NCI-H1436 (cell line): ENCODE data around the gene CMPK2.
"Not testable (repeated sequence)": the region's sequence is repeated elsewhere in the genome, so short reads cannot be mapped to it uniquely, and the experiment has no call there.

Source experiments
- DNase-seq: peaks from one replicate; lab custom pipeline; 2025; lab: John Stamatoyannopoulos, UW

CMPK2 gene

GRCh38 chr2:6880200-6880733, 14.6 kb upstream of the CMPK2 start:
- no peak for DNase-seq

- DNase-seq, result no peak
Observed at GRCh38 chr2:6879011-6879410, 13.3 kb upstream of the CMPK2 start.

- no peak for DNase-seq
Observed at GRCh38 chr2:6878549-6878948, 12.8 kb upstream of the CMPK2 start.

GRCh38 chr2:6877402-6878304, 11.9 kb upstream of the CMPK2 start, which contains the start of gene RSAD2:
TSS of gene RSAD2 (plus strand) at chr2:6877777. CDS start at chr2:6877801, 24 bp downstream.
- no peak for DNase-seq

GRCh38 chr2:6876309-6876708, 10.6 kb upstream of the CMPK2 start:
- DNase-seq, result no peak

- no peak for DNase-seq
Observed at GRCh38 chr2:6874032-6874431, 8.3 kb upstream of the CMPK2 start.

- DNase-seq, result no peak
Observed at GRCh38 chr2:6872394-6872793, 6.7 kb upstream of the CMPK2 start.

- DNase-seq, result no peak
Observed at GRCh38 chr2:6866982-6867381, 1.3 kb upstream of the CMPK2 start.

- DNase-seq, result no peak
Observed at GRCh38 chr2:6866275-6866671, 566 bp upstream of the CMPK2 start.

- no peak for DNase-seq
Observed at GRCh38 chr2:6864923-6865345, 773 bp downstream of the CMPK2 start.

GRCh38 chr2:6864231-6864754, 1.4 kb downstream of the CMPK2 start:
- no peak for DNase-seq

GRCh38 chr2:6863792-6864191, 1.9 kb downstream of the CMPK2 start:
- no peak for DNase-seq

GRCh38 chr2:6860296-6860695, 5.4 kb downstream of the CMPK2 start:
- no peak for DNase-seq

GRCh38 chr2:6858466-6859027, 7.2 kb downstream of the CMPK2 start:
- not testable (repeated sequence) for DNase-seq

GRCh38 chr2:6856548-6856920, 9.2 kb downstream of the CMPK2 start:
- no peak for DNase-seq

- no peak for DNase-seq
Observed at GRCh38 chr2:6855860-6856547, 9.7 kb downstream of the CMPK2 start.

GRCh38 chr2:6854416-6854815, 11.3 kb downstream of the CMPK2 start:
- DNase-seq, result peak; percentile 26

GRCh38 chr2:6852195-6852594, 13.5 kb downstream of the CMPK2 start:
- DNase-seq, result no peak

- no peak for DNase-seq
Observed at GRCh38 chr2:6846967-6847681, 18.6 kb downstream of the CMPK2 start.

- DNase-seq, result no peak
Observed at GRCh38 chr2:6846540-6846939, 19.2 kb downstream of the CMPK2 start.

GRCh38 chr2:6845903-6846302, 19.8 kb downstream of the CMPK2 start:
- DNase-seq, result no peak

GRCh38 chr2:6845312-6845711, 20.4 kb downstream of the CMPK2 start:
- no peak for DNase-seq
